NB4 (cell line): ENCODE results near the gene NRL.

ENCODE experiments used
- CTCF ChIP-seq: IDR thresholded peaks from one replicate; pipeline ENCODE4 v1.5.1; 2012; ENCODE audit warnings: low read depth, low read length
- MAX ChIP-seq: IDR thresholded peaks from 2 replicates; pipeline ENCODE4 v1.6.1; 2011; ENCODE audit warnings: low read depth, low read length
- POLR2A ChIP-seq: IDR thresholded peaks from 2 replicates; pipeline ENCODE4 v1.6.1; 2011; ENCODE audit warnings: mild to moderate bottlenecking; ENCODE audit not compliant: insufficient read length; ENCODE audit errors: extremely low read depth

- no peak for TF ChIP-seq CTCF
- no peak for TF ChIP-seq MAX
- no peak for TF ChIP-seq POLR2A
Observed at GRCh38 chr14:24075485-24076301, 39.1 kb downstream of the NRL start.
